ENCODE measurements around the gene LAMA4.

The LAMA4 gene

GRCh38 chr6:112270756-112271155, 16.4 kb upstream of the LAMA4 start:
- DNase-seq: no peak

DNA sequence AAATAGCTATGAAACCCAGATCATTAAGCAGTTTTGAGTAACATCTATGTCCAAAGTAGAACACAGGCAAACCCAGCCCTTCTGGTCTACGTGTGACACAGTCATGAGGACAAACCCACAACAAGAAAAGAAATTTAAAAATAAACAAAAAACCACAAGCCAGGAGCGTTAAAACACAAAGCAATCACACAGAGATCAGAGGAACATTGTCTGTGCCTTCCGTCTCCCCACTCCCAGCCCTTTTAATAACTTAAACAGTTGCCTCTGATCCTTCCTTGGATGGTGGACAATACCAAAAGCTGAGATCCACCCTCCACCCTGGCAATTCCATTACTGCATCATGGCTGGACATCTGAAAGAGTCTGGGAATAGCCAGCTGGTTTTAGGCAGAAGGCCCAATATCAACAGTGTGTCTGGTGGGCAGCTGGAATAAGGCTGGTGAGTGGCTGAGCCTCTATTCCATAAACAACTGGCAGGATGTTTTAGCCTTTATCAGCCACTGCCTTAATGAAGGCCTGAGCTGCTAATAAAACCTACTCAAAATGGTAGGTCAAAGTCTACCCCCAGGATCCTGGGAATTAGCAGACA, 15.7 kb upstream of the LAMA4 start:
- no peak for DNase-seq

DNA sequence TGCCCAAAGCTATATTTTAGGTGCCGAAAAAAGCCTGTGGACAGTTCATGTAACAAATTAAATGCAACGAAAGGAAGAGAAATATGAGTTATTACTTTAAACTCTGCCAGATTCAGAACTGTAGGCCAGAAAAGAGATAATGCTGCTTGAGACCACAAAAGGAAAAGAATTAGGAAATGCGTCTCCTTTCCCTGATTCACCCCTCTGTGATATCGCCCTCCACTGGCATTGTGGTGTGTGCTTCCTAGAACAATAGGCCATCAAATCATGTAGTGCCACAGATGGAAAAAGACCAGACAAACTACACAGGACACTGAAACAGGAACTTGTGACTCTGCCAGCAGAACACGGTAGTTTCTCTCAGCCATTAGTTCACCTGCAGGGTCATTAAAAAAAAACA, 14.7 kb upstream of the LAMA4 start:
- DNase-seq: no peak

DNA sequence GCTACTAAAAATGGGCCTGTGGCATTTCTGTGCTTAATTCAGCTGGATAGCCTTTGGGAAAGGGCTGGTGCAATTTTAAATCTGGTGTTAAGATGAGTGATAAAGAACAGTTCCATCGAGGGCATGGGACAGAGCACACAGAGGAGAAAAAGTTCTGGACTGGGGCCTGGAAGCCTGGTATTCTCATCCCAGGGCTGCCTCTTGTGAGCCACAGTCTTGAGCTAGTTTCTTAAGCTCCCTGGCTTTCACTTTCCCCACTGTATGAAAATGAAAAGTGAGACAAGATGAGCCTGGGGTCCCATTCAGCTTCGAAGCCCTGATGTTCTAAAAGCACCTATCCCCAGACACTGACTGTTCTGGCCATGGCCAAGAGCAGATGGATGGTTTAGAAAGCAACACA, 14.3 kb upstream of the LAMA4 start:
- no peak for DNase-seq

GRCh38 chr6:112268019-112268418, 13.7 kb upstream of the LAMA4 start:
- no peak for DNase-seq

DNA sequence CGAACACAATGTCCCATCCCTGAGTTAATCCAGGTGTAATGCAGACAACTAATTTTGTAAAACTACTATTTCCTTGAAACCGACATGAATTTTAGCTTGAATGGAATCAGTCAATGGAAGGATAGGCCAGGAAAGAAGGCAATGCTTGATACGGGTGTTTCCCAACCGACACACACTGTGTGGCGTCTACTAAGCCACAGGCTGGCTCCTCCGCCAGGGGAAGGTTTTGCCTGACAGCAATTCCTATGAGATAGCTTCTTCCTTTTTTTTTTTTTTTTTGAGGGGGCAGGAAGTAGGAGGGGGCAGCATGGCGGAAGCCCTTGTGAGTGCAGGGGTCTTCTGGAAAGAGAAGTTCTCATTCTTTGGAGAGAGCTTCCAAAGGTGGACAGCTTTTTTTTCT, 12.0 kb upstream of the LAMA4 start:
- no peak for DNase-seq

- DNase-seq: no peak
Observed at GRCh38 chr6:112259337-112259675, 4.9 kb upstream of the LAMA4 start.

DNA sequence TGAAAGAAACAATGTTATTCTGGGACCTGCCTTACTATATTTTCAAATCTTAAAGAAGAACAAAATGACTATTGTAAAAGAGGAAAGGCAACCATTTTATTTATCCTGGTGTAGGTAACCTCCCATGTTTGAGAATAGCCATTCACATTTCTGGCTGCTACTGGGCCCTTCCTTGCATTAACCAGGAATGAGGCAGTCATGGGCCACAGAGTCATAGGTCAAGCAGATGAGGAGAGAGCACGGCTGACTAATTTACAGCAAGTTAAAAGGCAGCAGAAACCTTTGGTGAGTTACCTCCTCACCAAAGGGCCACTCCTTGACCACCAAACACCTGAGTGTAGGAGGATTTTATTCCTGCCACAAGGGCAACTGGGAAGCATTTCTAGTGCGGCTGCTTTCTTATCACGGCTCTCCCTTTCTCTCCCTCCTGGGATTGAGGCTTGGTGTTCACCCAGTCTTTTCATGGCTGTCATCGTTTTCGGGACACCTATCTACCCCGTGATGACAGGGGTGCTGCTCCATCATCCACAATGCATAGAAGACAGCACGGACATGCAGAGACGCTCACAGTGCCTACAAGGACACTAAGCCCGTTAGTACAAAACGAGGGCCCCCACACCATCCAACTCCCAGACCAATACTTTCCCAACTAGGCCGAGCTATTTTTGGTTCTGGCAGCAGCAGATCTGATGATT, 4.4 kb upstream of the LAMA4 start:
- DNase-seq: no peak

DNA sequence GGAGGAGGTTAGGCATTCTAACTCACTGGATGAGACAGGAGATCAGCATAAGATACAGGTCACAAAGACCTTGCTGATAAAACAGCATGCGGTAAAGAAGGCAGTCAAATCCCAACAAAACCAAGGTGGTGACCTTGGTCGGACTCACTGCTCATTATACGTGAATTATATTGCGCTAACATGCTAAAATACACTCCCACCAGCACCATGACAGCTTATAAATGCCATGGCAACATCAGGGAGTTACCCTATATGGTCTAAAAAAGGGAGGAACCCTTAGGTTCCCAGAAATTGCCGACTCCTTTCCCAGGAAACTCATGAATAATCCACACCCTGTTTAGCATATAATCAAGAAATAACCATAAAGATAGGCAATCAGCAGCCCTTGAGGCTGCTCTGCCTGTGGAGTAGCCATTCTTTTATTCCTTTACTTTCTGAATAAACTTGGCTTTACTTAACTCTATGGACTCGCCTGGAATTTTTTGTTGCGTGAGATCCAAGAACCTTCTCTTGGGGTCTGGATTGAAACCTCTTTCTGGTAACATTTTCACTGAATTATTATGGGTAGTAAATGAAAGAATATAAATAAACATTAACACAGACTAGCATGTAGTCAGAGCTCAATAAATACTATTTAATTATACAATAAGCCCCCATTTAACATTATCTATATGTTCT, 3.0 kb upstream of the LAMA4 start:
- no peak for DNase-seq

DNA sequence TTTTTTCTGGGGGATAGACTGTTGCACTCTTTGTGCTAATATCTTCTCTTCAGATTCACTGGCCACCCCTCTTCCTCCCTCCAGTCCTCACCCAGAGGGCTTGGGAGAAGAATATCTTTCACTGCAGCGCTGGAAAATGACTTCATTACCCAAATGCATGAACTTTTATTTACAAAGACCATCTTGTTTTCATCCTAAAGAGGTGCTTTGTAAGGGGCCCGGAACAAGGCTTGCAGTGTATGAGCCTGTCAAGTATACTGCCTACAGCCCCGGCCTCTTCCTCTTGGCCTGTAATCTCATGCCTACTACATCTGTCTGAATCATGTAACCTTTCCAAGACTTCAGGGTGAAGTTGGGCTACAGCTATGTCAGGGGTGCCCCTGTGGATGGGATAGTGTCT, 554 bp upstream of the LAMA4 start:
- no peak for DNase-seq

DNA sequence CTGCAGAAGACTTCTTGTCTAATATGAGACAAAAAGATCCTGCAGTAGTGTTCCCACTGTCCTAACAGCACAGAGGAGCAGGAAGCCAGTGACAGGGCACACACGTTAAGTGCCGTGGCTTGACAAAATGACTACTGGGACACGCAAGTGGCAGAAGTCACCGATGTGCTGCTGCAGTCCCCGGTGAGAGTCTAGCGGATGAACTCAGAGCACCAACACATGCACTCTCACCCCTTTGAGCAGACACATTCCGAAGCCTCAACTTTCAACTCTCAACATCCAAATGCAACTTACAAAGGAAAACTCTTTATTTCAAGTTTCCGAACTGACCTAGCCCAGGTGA, 898 bp downstream of the LAMA4 start:
- no peak for DNase-seq

GRCh38 chr6:112252571-112253497, 1.5 kb downstream of the LAMA4 start:
- DNase-seq: no peak

DNA sequence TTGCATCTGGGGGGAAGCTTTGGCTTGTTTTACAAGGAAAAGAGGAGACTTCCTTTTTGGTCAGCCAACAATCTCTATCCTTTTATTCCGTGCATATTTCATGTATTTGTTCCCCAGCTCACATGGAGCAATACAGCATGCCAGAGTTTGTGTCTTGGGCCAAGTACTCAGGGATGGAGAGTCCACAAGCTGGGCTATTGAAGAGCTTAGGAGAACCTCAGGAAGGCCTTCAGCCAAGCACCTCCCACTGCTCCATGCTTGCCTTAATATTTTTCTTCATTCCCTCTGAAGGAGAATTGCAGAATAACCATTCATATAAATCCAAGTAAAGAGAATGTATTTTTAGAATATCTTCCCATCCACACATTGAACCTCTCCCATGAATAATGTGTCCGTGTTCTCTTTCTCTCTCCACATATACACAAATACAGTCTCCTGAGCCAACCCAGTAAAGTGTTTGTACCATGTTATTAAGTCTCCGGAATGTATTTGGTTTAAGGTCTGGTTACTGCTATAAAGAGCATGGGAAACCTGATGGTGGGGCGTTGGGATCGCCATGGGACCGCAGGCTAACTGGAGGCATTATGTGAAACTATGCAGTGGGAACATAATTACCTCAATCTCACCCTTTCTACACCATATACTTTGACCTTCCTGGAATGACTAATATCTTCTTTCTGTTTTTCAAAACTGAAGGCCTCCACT, 3.0 kb downstream of the LAMA4 start:
- DNase-seq: no peak

DNA sequence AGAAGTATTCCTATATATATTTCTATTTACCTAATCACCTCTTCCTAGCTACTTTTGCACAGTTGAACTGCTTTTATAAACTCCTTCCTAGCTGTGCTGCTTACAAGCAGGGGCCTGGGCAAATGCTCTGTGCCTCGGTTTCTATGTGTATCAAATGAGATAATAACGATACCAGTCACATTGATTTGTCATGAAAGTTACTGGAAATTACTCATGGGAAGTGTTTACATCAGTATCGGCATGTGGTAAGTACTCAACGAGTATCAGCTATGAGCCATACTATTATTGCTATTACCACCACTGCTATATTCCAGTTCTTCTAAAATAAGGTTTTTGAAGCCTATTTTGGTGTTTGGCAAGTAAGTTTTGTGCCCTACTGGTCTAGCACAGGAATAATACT, 4.9 kb downstream of the LAMA4 start:
- DNase-seq: no peak

DNA sequence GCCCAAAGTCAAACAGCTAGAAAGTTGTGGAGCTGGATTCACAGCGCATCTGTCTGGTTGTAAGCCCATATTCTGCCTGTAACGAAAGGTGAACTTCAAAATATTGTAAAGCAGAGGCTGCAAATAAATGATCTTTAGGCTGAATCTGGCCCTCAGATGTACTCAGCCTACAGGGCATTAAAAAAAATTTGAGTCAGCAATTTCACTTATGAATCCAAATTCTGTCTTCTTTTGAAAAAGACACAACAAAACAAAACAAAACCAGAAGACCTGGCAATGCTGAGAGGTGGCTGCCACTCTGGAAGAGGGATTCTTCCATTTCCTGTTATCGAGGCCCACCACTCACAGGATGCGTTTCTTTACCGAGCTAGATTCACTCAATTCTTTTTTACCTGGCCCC, 7.1 kb downstream of the LAMA4 start:
- no peak for DNase-seq

- no peak for DNase-seq
Observed at GRCh38 chr6:112245511-112246203, 8.7 kb downstream of the LAMA4 start.

DNA sequence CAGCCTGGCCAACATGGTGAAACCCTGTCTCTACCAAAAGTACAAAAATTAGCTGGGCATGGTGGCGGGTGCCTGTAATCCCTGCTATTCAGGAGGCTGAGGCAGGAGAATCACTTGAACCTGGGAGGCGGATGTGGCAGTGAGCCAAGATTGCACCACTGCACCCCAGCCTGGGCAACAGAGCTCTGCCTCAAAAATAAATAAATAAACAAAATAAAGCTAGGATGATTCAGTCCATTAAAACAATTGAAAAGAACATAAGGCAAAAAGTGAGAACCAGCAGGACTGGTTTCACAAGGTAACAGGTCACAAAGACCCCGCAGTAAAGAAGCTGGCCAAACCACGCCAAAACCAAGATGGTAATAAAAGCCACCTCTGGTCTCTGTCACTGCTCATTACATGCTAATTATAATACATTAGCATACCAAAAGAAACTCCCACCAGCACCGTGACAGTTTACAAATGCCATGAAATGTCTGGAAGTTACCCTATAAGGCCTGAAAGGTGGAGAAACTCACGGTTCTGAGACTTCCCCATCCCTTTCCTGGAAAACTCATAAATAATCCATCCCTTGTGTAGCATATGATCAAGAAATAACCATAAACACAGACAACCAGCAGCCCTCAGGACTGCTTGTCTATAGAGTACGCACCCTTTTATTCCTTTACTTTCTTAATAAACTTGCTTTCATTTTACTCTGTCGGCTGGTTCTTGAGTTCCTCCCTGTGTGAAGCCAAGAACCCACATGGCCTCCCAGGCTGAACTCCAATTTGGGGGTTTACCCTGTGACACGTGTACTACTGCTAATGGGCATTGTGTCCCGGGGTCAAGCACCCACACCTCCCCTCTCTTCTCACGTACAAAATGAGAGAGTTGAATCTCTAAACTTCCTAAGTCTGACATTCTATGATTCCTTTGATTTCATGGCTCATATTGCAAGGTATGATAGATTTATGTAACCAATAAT, 10.2 kb downstream of the LAMA4 start:
- DNase-seq: no peak

- DNase-seq: no peak
Observed at GRCh38 chr6:112241820-112242429, 12.4 kb downstream of the LAMA4 start.

DNA sequence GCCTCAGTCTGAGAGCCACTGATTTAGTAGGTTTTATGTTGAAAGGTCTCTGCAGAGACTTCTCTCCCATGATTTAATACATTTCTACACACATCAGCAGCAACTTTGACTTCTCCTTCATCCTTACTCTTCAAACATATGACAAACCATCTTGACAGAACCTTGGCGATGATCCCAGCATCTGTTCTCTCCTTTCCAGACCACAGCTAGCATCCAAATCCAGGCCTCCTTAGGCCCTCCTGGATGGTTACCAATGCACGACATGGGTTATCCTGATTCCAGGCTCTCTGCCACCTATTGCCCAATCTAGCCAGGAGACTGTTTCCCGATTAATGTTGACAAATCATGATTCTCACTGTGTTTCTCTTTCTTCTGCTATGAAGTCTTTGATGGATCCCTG, 16.8 kb downstream of the LAMA4 start:
- no peak for DNase-seq

GRCh38 chr6:112237066-112237465, 17.3 kb downstream of the LAMA4 start:
- no peak for DNase-seq

DNA sequence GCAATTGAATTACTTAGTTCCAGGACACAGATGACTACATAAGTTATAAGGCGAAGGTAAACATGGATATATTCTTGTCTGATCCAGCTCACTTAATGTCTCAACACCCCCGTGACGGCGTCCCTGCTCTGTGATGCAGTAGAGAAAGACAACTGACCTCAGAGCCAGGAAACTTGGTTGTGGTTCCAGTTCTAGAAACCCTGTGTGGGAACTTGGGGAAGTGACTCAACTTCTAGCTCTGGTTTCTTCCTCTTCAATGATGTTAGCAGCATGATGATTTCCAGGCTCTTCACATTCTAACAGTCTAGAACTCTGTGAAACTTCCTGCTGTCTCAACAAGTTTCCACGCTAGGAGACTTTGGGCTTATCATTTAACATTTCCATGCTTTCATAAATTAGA, 18.4 kb downstream of the LAMA4 start:
- DNase-seq: no peak

Measured in bone marrow (tissue), 2 donors.